Suprapubic skin (tissue), 4 donors: ENCODE data around the gene SLC8A2.

Experiments used
- CTCF ChIP-seq, 2 donors: fragments of 200-600 bp in 1 of 2; fragments of 450-650 bp in 1 of 2; sonication (generic) in 1 of 2; IDR thresholded peaks; one replicate each; pipeline ENCODE4 v1.5.1; 2016 to 2019; ENCODE audit warnings: antibody characterized with exemption in 2 of 2, mild to moderate bottlenecking in 1 of 2, moderate library complexity in 1 of 2
- EP300 ChIP-seq: sonication (generic); formaldehyde crosslinking; IDR thresholded peaks from one replicate; pipeline ENCODE4 v1.6.1; 2017; ENCODE audit warnings: antibody characterized with exemption
- POLR2AphosphoS5 ChIP-seq, 3 donors: sonication (generic); formaldehyde crosslinking; IDR thresholded peaks; one replicate each; pipeline ENCODE4 v1.6.1; 2017; ENCODE audit warnings: antibody characterized with exemption in 3 of 3

- TF ChIP-seq CTCF (IDR thresholded peaks at IDR 0.05) (no peak), EP300 (no peak), POLR2AphosphoS5 (IDR thresholded peaks at IDR 0.05) (no peak)
These were observed 25.7 kb downstream of the SLC8A2 start for GRCh38 chr19:47445937-47446402.
